Cortex of kidney (tissue), 1 donor: ENCODE data around the gene ITGA1.

ENCODE experiments used
- DNase-seq: peaks from one replicate; lab custom pipeline; 2025; lab: John Stamatoyannopoulos, UW

The ITGA1 gene

DNA sequence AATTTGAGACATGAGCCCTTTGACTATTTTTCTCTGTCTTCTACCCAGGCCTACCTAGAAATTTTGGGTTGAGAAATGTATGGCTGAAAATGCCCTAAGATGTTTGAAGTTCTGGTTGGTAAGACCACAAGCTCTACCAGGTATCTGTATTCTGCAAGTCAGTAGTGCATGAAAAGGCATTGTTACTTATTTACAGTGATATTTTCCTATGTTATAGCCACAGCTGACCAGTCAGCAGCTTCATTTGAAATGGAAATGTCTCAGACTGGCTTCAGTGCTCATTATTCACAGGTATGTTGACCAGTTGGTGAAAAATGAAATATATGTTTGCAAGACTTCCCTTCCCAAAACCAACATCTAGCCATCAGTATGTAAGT lies 109.5 kb downstream of the ITGA1 start:
- DNase-seq, result no peak

DNA sequence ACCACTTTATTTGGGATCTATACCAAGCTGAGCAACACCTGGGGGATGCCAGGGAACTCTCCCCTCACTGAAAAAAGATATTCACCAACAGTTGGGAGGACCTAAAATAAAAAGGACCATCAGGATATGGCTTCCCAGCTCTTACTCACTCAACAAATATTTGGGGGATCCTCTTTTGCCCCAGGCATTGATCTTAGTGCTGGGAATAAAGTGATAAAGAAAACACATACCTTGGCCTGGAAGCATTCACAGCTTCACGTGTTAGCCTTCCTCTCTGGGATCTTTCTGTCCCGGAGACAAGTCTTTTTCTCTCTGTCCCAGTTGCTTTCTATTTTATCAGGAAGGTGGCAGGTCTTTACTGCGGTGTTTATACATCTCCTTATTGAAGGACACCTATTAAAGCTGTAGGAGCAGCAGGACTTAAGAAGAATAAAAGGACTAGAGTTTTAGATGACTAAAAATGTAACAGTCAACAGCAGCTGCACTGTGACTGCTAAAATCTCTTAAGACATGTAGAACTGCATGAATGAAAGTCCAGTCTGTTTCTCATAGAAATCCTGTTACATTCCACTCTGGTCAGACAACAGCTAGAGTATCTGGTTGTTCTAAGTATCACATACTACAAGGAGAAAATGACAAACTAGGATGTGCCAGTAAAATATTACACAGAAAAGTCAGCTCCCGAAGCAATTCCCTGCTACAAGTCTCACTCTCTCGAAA lies 111.4 kb downstream of the ITGA1 start:
- DNase-seq, result no peak

DNA sequence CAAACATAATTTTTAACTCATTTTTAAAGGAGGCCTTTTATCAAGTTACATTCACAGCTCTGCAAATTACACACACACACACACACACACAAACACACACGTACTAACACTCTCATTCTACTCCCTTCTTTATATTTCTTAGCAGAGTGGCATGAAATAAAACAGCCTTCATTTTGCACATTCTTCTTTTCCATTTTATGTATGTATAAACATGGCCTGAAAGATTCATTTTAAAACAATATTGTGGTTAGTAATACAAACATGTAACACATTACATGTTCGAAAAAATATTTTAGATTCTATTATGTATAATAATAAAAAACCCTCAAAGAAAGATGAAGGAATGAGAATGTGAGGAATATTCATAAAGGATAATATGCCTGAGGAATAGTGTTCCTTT lies 115.4 kb downstream of the ITGA1 start:
- DNase-seq, result no peak

DNA sequence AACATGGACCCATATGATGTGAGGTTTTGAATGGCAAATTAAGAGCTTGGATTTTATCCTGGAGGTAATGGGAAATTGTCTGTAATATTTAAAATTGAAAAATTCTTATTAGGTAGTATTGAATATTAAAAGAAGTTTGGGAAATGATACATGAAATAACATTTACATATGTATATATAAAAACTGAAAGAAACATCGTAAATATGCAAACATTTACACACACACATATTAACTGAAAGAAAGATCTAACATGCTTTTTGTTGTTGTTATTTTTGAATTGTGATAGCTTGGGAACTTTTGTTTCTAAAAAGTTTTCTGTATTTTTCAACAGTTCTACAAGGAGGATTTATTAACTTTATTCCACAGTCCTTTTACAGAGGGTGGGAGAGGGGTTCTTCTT lies 118.6 kb downstream of the ITGA1 start:
- no peak for DNase-seq

DNA sequence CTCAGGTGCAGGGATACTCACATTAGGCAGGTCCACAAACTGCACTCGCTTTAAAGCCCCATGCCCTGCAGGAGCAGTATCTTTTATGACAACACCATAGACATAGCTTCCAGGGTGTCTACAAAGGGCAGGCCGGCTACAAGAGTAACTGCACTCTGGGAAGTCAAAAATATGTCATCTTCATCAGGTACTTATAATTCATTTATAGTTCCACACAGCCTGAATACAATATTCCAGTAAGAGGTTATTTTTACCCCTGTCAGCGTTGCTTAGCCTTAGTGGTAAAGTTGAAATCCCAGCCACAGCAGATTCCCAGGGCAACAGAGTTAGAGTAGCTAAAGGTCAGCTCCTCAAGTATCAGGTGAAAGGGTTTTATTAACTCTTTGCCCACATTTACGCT lies 119.1 kb downstream of the ITGA1 start:
- no peak for DNase-seq

DNA sequence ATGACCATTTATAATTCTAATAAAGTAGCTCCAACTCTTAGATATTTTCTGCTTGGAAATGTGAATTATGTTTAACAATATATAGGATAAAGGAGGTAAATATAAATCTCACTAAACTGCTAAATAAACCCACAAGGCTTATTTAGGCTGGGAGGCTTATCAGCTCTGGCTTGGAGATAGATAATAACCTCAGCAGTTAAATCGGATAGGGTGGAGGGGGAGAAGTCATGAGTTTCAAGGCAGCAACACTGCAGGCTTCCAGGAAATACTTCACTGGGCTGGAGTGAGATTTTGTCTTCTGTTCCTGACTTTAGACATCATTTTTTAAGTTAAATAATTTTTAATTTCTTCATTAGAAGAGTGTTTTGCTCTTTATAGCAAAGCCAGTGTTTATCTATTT lies 121.5 kb downstream of the ITGA1 start:
- DNase-seq, result no peak

DNA sequence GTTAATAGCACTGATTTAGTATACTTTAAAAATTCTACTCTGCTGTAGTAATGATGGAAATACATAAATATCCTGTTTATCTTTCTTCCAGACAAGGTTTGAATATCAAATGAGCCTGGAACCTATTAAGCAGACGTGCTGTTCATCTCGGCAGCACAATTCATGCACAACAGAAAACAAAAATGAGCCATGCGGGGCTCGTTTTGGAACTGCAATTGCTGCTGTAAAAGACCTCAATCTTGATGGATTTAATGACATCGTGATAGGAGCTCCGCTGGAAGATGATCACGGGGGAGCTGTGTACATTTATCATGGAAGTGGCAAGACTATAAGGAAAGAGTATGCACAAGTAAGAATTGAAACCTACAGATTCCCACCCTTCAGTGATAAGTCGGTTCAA lies 122.4 kb downstream of the ITGA1 start:
- no peak for DNase-seq

DNA sequence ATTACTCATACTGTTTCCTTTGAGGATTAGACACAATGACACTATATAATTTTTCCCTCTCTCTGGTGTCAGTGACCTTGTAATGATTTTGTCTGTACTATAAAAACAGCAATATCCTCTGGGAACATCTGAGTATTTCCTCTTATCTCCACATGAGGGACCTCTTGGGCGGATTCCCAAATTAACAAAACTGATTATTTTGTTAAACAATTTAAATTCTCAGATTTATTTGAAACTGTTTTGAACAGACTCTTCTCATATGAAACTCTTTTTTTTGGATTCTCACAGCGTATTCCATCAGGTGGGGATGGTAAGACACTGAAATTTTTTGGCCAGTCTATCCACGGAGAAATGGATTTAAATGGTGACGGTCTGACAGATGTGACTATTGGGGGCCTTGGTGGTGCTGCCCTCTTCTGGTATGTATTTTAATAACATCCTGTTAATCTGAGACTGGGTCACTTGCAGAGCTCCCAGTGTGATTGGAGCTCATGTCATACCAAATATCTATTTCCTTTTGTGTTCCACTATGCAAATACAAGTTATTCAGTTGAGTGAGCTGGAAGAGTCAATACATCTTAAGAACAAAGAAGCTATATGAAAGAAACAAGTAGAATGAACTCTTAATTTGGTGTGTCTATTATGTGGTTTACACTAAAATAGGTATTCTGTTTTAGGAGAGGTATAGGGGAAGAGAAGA lies 127.6 kb downstream of the ITGA1 start:
- DNase-seq, result no peak

DNA sequence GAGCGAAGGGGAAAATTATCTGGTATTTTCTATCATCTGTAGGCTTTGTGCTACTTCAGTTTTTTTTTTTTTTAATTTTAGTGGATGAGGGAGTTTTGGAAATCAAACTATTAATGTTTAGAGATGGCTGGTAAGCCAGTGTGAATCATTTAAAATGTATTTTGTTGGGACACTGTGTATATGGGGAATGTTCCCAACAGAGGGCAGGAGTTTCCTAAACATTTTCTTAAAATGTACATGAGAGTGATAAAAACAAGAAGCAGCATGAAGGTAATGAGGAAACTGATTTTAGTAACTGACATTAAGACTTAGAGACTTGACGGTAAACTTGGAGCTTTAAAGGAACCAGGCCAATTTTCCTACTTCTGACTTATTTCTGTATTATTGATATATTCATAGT lies 133.2 kb downstream of the ITGA1 start:
- DNase-seq, result no peak

DNA sequence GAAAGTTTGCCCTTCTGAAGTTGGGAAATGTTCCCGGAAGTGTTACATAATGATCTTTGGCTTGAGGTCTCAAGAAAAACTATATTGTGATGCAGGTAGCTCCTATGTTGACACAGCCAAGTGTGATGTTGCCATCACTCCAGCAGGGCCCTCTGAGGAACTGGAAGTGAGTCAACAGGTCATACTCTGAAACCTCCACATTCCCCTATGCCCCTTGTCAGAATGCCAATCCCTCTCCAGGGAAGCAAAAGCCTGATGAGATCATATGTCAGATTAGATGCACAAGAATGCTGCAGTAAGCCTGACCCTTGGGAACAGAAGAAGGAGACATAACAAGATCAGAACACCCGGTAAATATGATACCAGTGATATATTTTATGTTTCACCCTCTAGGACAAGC lies 134.7 kb downstream of the ITGA1 start:
- DNase-seq, result no peak

DNA sequence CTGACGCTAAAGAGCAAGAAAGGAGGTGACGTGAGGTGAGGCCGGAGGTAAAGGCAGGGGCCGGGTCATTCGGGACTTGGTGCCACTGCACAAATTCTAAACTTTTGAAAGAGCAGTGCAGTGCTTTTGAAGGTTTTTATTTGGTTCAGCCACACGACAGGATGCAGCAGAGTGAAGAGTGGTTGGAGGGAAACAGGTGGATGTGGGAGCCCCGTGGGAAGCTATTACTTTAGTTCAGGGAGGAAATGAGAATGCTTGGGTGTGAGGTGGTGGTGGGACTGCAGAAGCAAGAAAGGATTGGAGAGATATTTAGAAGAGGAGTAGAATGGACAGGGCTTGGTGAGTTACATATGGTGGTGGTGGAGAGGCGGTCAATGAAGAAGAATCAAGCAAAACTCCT lies 136.7 kb downstream of the ITGA1 start:
- no peak for DNase-seq

DNA sequence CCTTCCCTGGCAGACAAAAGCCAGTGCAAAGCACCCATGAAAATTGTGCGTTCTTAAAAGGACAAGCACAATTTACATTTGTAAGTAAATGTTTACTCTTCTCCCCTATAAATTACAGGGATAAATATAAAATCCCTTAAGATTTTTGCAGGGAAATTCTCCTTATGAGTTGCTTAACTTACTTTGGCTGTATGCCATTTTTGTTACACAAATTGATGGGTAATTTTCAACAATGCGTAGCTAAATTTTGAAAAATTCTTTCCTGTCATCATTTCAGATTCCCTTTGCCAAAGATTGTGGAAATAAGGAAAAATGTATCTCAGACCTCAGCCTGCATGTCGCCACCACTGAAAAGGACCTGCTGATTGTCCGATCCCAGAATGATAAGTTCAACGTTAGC lies 137.3 kb downstream of the ITGA1 start:
- no peak for DNase-seq

DNA sequence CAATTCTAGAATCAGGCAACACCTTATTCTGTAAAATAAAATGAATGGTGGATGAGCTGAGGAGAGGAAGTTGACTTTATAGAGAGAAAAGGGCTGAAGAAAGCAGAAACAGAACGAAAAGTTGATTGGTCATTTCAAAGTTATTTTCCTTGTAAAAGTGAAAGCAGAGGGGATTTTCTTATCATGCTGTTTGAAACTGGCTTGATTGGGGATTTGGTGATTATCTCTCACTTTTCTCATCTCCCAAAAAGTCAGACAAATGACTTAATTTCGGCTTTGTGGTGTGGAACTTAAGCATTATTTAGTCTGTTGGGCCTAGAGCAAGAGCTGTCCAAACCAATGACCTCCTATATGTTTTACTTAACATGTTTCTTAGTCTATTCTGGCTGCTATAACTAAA lies 141.0 kb downstream of the ITGA1 start:
- no peak for DNase-seq

DNA sequence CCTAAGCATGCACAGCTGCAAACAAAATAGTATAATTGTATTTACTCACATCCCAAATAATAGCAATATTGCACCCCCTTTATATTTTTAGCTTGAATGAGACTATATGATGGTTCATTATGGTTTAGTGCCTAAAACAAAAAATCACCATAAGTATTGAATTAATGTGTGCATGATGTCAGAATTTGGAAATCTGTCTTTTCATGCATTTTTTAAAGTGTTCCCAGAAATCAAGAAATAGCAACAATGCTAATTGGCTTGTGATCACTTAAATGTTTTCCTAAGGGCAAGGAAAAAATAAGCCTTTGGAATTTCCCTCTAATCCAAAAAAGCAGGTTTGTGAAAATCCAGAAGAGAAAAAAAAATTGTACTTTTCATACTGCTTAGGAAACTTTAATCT lies 150.5 kb downstream of the ITGA1 start:
- no peak for DNase-seq

DNA sequence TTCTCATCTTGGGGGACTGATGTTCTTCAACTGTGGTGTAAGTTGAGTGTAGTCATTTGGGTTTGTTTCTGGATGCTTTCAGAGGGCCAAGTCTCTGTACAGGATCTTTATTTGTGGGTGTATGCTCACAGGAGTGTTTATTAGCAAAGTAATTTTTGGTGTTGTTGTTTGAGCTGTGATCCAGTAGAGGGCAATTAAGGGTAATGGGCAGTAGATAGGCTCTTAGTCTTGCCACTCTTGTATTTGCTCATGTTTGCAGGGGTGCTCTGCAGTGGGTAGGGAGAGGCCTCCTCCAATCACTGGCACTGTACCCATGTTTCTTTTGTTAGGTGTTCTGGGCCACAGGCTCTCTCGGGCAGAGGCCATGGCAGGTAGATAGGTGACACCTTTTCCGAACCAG lies 155.6 kb downstream of the ITGA1 start:
- DNase-seq, result no peak

DNA sequence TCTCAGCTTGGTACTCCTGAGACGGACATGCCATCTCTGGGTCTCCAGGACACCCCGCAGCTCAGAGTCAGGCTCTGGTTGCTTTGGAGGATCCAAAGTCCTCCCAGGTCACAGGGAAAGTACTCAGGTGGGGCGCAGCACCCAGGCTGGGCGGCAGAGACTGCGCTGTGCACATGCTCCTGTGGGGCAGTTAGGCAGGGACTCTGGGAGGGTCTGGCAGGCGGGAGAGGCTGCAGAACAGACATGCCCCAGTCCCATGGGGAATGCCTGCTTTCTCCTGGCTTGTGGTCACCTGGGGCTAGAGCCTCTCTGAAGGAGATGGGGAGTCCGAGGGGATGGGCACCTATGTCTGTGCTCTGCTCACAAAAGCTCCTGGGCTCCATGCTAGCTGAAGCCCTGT lies 156.1 kb downstream of the ITGA1 start:
- no peak for DNase-seq

DNA sequence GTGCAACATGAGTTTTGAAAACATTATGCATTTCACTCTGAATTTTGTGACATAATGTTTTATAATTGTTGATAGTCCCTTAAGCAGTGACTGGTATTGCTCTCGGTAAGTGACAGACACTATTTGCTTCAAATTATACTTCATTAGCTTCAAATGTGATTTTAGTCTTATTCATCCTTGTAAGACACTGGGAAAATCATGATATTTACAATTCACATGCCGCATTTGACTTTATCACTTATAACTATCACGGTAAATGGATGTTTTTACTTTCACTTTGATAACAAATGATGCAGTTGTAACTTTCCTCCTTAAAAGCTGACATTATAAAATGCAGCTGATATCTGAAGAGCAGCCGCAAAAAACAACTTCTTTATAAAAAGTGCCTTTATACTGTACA lies 157.3 kb downstream of the ITGA1 start:
- DNase-seq, result no peak

DNA sequence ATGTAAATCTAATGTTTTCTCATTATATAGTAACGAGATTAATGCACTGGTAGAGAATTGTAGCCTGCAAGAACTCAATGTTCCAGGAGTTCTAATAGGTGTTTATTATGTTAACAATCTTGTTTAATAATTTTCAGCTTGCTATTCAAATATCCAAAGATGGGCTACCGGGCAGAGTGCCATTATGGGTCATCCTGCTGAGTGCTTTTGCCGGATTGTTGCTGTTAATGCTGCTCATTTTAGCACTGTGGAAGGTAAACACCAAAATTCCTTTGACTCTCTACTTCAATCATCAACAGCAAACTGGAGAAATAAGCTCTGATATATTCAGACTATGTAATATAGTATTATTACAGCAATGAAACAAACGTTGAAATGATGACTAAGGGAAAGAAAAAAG lies 159.5 kb downstream of the ITGA1 start:
- DNase-seq, result no peak

DNA sequence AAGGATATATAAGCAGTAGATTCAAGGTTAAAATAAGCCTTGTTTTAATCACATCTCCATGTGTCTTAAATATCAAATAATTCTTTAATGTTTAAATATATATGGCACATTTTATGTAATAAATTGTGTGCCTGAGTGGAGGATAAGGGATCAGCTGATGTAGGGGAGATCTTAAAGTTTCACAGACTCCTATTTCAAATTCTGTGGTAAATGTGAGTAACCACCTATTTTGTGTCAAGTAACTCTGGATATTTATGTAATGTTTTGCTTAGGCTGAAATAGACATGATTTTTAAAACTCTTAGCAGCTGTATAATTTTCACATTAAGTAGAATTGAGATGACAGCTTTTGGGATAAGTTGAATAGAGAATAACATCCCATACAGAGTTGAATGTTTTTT lies 160.1 kb downstream of the ITGA1 start:
- DNase-seq, result no peak

DNA sequence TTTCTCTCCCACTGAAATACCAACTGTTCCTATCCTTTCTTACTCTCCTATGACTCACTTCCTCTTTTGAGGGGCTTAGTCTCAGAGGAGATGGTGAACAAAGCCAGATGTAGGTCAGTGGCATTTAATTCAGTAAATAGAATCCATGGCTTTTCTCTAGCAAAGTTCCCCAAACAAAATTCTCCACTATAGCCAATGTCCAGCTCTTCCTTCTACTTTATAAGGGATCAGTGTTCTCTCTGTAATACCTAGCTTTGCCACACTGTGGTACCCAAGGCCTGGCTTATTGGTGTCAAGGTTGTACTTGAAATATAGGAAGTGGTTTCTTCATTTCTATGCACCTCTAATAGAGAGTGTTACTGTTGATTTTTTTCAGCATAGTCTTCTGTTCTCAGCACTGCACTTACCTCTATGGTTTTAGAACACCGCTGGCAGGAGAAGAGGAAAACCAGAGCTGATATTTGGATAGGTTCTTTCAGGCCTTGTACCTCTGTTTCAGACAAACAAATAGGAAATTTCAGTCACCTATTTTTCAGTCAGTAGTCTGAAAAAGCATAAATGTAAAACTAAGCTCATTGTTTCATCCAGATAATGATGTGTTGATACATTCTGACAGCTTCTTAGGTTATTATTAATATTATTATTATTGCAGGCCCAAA lies 160.8 kb downstream of the ITGA1 start:
- no peak for DNase-seq

DNA sequence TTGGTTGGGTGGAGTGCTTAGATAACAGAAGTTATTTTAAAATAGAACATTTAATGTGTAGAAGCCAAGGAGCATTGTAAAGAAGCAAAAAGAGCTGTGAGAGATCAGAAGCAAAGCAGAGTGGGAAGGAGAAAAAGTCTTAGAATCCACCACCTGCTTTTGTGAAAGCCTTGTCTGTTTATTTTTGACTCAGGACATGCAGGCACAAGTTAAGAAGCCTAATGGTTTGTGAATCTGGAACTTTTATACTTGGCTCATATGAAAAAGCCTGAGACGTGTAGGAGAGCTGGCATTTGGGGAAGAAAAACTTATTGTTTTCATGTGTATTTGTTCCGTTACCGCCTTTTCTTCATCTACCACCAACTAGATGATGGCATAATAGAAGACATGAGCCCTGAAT lies 163.0 kb downstream of the ITGA1 start:
- no peak for DNase-seq

DNA sequence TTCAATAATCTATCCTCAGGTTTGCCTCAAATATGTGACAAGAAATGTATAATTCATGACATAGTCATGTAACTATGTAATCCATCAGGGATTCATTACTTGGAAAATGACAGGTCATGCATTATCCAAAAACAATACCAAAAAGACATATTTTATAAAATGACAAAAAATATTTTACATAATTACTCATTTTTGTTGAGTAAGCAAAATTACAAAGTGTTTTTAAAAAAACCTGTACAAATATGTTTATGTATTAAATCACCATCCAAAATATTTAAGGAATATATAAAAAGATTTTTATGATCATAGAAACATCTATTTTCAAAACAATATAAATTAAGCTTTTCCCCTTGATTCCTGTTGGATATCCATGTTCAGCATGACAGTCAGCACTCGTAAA lies 164.8 kb downstream of the ITGA1 start:
- no peak for DNase-seq

DNA sequence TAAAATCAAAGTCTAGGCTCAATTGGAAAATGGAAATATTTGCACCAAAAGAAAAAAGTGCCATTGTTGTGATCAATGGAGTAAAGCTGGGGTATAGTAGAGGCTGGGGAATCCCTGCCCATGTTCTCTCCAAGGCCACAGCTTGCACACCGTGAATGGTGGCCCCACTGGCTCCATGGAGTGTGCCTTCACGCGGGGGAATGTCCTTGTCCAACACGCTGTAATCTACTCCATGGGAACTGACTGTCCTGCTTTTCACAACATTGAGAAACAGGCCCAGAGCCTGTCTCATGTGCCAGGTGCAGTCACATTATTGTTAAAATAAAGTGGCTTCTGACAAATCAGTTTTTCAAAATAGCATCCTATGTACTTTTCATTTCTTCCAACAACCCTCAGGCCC lies 168.3 kb downstream of the ITGA1 start:
- DNase-seq, result no peak
